GM23338 (cell line): ENCODE measurements around the gene WRAP53. TPM values are rescaled to one million over a fixed set of nuclear protein-coding genes. Genes with fewer than 3 reads are reported as not detected.

Source experiments
- ATAC-seq: fragments of 200-7000 bp; cut with Tn5 transposase; 3 replicates; pipeline ENCODE4 v1.9.1; 2020
- DNase-seq: peaks from one replicate; pipeline ENCODE4 v3.0.0-alpha.2; 2015; ENCODE audit warnings: low spot score
- H2AFZ ChIP-seq: fragments of 200-600 bp; sonication (generic); 2 replicates; pipeline ENCODE4 v1.8.0; 2016; ENCODE audit warnings: antibody characterized with exemption, mild to moderate bottlenecking, moderate library complexity
- H3F3A ChIP-seq: fragments of 200-600 bp; sonication (generic); replicated peaks from 2 replicates; pipeline ENCODE4 v1.8.0; 2017; ENCODE audit warnings: antibody characterized with exemption, mixed run types, low read depth
- H3K27ac ChIP-seq: fragments of 200-600 bp; sonication (generic); 2 replicates; pipeline ENCODE4 v1.6.1; 2016; ENCODE audit warnings: low read depth
- H3K27me3 ChIP-seq: fragments of 200-600 bp; sonication (generic); 2 replicates; pipeline ENCODE4 v1.8.0; 2016; ENCODE audit warnings: mild to moderate bottlenecking, mixed run types, moderate library complexity; ENCODE audit not compliant: insufficient read depth
- H3K36me3 ChIP-seq: fragments of 200-600 bp; sonication (generic); 2 replicates; pipeline ENCODE4 v1.8.0; 2016; ENCODE audit warnings: mild to moderate bottlenecking; ENCODE audit not compliant: insufficient read depth
- H3K4me1 ChIP-seq: fragments of 200-600 bp; sonication (generic); 2 replicates; pipeline ENCODE4 v1.8.0; 2016; ENCODE audit warnings: mild to moderate bottlenecking, moderate library complexity; ENCODE audit not compliant: insufficient read depth
- H3K4me2 ChIP-seq: fragments of 200-600 bp; sonication (generic); 2 replicates; pipeline ENCODE4 v1.7.1; 2017; ENCODE audit warnings: mixed run types
- H3K4me3 ChIP-seq: fragments of 200-600 bp; sonication (generic); 2 replicates; pipeline ENCODE4 v1.6.1; 2016; ENCODE audit warnings: mixed run types
- H3K79me2 ChIP-seq: fragments of 200-600 bp; sonication (generic); replicated peaks from 2 replicates; pipeline ENCODE4 v1.8.0; 2017; ENCODE audit warnings: mild to moderate bottlenecking; ENCODE audit not compliant: insufficient read depth
- H3K9me2 ChIP-seq: fragments of 200-600 bp; sonication (generic); 2 replicates; pipeline ENCODE4 v1.8.0; 2017; ENCODE audit not compliant: insufficient read depth
- H4K20me1 ChIP-seq: fragments of 200-600 bp; sonication (generic); replicated peaks from 2 replicates; pipeline ENCODE4 v1.8.0; 2017; ENCODE audit warnings: mild to moderate bottlenecking; ENCODE audit not compliant: insufficient read depth
- H3K27ac Mint-ChIP-seq: 2 replicates; pipeline ENCODE4 v1.8.0; 2020; ENCODE audit warnings: inconsistent platforms, mild to moderate bottlenecking, moderate library complexity, mixed read lengths
- H3K27me3 Mint-ChIP-seq: 3 replicates; pipeline ENCODE4 v1.8.0; 2022; ENCODE audit warnings: low read depth, mild to moderate bottlenecking, moderate library complexity, mixed read lengths, inconsistent platforms; ENCODE audit not compliant: insufficient read depth, poor library complexity
- H3K36me3 Mint-ChIP-seq: 3 replicates; pipeline ENCODE4 v1.8.0; 2021; ENCODE audit warnings: low read depth, mild to moderate bottlenecking, inconsistent platforms, moderate library complexity, mixed read lengths
- H3K4me1 Mint-ChIP-seq: 3 replicates; pipeline ENCODE4 v1.8.0; 2020; ENCODE audit warnings: mild to moderate bottlenecking, inconsistent platforms, mixed read lengths
- H3K4me3 Mint-ChIP-seq: 3 replicates; pipeline ENCODE4 v1.8.0; 2021; ENCODE audit warnings: moderate library complexity, mild to moderate bottlenecking, inconsistent platforms, mixed read lengths
- H3K9me3 Mint-ChIP-seq: 3 replicates; pipeline ENCODE4 v1.8.0; 2020; ENCODE audit warnings: moderate library complexity, mild to moderate bottlenecking, inconsistent platforms, mixed read lengths
- CREB1 ChIP-seq: fragments of 250-450 bp; sonication (Bioruptor Pico); IDR thresholded peaks from 2 replicates; pipeline ENCODE4 v1.5.0; 2020; ENCODE audit warnings: low read depth, mild to moderate bottlenecking, moderate library complexity
- EZH2 ChIP-seq: fragments of 200-600 bp; sonication (generic); IDR thresholded peaks from one replicate; pipeline ENCODE4 v1.8.0; 2017; ENCODE audit warnings: antibody characterized with exemption, mild to moderate bottlenecking, low read depth; ENCODE audit not compliant: unreplicated experiment
- NANOG ChIP-seq: IDR thresholded peaks from 2 replicates; pipeline ENCODE4 v1.6.1; 2016; ENCODE audit warnings: antibody characterized with exemption, borderline replicate concordance
- polyA plus RNA-seq: library from polyadenylated mRNA; unstranded; fragments of >200 nt; fragmentation: Nextera tagmentation; extraction: Ambion mirVana; gene quantifications from 2 replicates; pipeline ENCODE4 v1.2.1, GENCODE V29; 2016
- total RNA-seq: library from RNA; depleted of rRNA; stranded (reverse); fragments of >200 nt; shearing (Covaris generic); gene quantifications from 2 replicates; pipeline ENCODE4 v1.2.3, GENCODE V29; 2014
- TF ChIP-seq, protein P1 (sequence below): IDR thresholded peaks from one replicate; pipeline ENCODE4 v1.6.1; 2018; ENCODE audit warnings: antibody characterized with exemption; ENCODE audit not compliant: unreplicated experiment
- TF ChIP-seq, protein P2 (sequence below): IDR thresholded peaks from 2 replicates; pipeline ENCODE4 v1.6.1; 2016; ENCODE audit warnings: antibody characterized with exemption
- TF ChIP-seq, protein P3 (sequence below): fragments of 250-450 bp; sonication (Bioruptor Pico); IDR thresholded peaks from 2 replicates; pipeline ENCODE4 v1.5.0; 2020; ENCODE audit warnings: mild to moderate bottlenecking, moderate library complexity

The WRAP53 gene
- total and polyA plus RNA-seq, 2 experiments from 2014 or later, result 28.1 to 33.3 TPM

DNA sequence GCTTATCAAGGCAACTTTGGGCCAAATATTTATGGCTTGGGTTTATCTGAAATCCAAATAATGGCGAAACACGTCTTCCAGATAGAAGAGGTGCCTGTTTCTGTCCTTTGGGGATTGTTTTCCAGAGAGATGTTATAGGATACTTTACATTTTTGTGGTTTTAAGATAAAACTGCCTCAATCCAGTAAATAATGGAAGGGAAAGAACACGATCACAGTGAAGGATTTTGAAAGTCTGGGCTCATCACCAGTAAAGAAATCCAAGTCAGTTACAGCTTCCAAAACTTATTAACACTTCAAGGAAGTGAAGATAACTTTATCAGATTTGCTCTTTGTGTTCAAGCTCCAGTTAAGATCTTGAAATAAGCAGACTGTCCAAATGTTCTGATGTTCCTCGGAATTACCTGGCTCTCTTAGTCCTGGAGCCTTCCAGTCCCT, 59.4 kb downstream of the WRAP53 start (continued):
- TF ChIP-seq, protein P1, sequence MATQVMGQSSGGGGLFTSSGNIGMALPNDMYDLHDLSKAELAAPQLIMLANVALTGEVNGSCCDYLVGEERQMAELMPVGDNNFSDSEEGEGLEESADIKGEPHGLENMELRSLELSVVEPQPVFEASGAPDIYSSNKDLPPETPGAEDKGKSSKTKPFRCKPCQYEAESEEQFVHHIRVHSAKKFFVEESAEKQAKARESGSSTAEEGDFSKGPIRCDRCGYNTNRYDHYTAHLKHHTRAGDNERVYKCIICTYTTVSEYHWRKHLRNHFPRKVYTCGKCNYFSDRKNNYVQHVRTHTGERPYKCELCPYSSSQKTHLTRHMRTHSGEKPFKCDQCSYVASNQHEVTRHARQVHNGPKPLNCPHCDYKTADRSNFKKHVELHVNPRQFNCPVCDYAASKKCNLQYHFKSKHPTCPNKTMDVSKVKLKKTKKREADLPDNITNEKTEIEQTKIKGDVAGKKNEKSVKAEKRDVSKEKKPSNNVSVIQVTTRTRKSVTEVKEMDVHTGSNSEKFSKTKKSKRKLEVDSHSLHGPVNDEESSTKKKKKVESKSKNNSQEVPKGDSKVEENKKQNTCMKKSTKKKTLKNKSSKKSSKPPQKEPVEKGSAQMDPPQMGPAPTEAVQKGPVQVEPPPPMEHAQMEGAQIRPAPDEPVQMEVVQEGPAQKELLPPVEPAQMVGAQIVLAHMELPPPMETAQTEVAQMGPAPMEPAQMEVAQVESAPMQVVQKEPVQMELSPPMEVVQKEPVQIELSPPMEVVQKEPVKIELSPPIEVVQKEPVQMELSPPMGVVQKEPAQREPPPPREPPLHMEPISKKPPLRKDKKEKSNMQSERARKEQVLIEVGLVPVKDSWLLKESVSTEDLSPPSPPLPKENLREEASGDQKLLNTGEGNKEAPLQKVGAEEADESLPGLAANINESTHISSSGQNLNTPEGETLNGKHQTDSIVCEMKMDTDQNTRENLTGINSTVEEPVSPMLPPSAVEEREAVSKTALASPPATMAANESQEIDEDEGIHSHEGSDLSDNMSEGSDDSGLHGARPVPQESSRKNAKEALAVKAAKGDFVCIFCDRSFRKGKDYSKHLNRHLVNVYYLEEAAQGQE, result no peak
- TF ChIP-seq CREB1 (no peak), NANOG (no peak), EZH2 (no peak)
- TF ChIP-seq, protein P2, sequence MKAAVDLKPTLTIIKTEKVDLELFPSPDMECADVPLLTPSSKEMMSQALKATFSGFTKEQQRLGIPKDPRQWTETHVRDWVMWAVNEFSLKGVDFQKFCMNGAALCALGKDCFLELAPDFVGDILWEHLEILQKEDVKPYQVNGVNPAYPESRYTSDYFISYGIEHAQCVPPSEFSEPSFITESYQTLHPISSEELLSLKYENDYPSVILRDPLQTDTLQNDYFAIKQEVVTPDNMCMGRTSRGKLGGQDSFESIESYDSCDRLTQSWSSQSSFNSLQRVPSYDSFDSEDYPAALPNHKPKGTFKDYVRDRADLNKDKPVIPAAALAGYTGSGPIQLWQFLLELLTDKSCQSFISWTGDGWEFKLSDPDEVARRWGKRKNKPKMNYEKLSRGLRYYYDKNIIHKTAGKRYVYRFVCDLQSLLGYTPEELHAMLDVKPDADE, result no peak

DNA sequence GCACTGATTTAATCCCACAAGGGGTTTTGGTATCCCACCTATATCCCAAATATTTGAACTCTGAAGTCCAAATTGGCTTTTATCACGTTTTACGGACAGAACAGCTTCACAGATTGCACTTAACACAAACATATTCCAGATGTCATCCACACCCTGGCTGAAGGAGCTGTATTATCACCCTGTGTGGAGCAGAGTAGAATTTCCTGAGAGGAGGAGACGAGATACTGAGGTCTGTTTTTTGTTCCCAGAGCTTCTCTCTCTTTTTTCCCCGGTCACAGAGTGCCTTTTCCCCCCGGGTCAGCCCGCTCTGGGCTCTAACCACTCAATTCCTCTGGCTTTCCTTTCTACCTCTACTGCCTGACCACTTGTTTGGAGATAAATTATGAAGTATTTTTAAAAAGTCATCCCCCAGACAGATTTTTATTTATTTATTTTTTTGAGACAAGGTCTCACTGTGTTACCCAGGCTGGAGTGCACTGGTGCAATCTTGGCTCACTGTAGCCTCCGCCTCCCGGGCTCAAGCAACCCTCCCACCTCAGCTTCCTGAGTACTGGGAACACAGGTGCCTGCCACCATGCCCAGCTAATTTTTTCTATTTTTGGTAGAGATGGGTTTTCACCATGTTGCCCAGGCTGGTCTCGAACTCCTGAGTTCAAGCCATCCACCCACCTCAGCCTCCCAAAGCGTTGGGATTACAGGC, 59.9 kb downstream of the WRAP53 start:
- Histone ChIP-seq H3K4me1 (no peaks in the 10 kb centered on the region), H3F3A (no peaks in the 10 kb centered on the region), H3K27me3 (no peaks in the 10 kb centered on the region), H3K9me2 (no peaks in the 10 kb centered on the region), H2AFZ (peak overlapping the region; percentile 24; the same call in 1 of the 2 replicates), H4K20me1 (peaks cover 4% of the 10 kb centered on the region; the same call in 1 of the 2 replicates), H3K27ac (no peak overlapping the region), H3K4me3 (no peak overlapping the region), H3K4me2 (no peak overlapping the region), H3K79me2 (no peaks in the 10 kb centered on the region), H3K36me3 (no peaks in the 10 kb centered on the region)
- DNase-seq (no peak), ATAC-seq (no peak)
- no peak overlapping the region for H3K4me3 Mint-ChIP-seq
- no peak overlapping the region for H3K27ac Mint-ChIP-seq
- TF ChIP-seq, protein P2, result no peak
- TF ChIP-seq, protein P3, sequence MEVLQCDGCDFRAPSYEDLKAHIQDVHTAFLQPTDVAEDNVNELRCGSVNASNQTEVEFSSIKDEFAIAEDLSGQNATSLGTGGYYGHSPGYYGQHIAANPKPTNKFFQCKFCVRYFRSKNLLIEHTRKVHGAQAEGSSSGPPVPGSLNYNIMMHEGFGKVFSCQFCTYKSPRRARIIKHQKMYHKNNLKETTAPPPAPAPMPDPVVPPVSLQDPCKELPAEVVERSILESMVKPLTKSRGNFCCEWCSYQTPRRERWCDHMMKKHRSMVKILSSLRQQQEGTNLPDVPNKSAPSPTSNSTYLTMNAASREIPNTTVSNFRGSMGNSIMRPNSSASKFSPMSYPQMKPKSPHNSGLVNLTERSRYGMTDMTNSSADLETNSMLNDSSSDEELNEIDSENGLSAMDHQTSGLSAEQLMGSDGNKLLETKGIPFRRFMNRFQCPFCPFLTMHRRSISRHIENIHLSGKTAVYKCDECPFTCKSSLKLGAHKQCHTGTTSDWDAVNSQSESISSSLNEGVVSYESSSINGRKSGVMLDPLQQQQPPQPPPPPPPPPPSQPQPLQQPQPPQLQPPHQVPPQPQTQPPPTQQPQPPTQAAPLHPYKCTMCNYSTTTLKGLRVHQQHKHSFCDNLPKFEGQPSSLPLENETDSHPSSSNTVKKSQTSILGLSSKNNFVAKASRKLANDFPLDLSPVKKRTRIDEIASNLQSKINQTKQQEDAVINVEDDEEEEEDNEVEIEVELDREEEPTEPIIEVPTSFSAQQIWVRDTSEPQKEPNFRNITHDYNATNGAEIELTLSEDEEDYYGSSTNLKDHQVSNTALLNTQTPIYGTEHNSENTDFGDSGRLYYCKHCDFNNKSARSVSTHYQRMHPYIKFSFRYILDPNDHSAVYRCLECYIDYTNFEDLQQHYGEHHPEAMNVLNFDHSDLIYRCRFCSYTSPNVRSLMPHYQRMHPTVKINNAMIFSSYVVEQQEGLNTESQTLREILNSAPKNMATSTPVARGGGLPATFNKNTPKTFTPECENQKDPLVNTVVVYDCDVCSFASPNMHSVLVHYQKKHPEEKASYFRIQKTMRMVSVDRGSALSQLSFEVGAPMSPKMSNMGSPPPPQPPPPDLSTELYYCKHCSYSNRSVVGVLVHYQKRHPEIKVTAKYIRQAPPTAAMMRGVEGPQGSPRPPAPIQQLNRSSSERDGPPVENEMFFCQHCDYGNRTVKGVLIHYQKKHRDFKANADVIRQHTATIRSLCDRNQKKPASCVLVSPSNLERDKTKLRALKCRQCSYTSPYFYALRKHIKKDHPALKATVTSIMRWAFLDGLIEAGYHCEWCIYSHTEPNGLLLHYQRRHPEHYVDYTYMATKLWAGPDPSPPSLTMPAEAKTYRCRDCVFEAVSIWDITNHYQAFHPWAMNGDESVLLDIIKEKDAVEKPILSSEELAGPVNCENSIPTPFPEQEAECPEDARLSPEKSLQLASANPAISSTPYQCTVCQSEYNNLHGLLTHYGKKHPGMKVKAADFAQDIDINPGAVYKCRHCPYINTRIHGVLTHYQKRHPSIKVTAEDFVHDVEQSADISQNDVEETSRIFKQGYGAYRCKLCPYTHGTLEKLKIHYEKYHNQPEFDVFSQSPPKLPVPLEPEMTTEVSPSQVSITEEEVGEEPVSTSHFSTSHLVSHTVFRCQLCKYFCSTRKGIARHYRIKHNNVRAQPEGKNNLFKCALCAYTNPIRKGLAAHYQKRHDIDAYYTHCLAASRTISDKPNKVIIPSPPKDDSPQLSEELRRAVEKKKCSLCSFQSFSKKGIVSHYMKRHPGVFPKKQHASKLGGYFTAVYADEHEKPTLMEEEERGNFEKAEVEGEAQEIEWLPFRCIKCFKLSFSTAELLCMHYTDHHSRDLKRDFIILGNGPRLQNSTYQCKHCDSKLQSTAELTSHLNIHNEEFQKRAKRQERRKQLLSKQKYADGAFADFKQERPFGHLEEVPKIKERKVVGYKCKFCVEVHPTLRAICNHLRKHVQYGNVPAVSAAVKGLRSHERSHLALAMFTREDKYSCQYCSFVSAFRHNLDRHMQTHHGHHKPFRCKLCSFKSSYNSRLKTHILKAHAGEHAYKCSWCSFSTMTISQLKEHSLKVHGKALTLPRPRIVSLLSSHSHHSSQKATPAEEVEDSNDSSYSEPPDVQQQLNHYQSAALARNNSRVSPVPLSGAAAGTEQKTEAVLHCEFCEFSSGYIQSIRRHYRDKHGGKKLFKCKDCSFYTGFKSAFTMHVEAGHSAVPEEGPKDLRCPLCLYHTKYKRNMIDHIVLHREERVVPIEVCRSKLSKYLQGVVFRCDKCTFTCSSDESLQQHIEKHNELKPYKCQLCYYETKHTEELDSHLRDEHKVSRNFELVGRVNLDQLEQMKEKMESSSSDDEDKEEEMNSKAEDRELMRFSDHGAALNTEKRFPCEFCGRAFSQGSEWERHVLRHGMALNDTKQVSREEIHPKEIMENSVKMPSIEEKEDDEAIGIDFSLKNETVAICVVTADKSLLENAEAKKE (CRISPR knock-in tag), result no peak
- no peak for TF ChIP-seq CREB1
- H3K4me1 Mint-ChIP-seq, result no peaks in the 10 kb centered on the region
- peaks cover 6% of the 10 kb centered on the region for H3K27me3 Mint-ChIP-seq
- no peaks in the 10 kb centered on the region for H3K36me3 Mint-ChIP-seq
- no peaks in the 10 kb centered on the region for H3K9me3 Mint-ChIP-seq
